CD4-positive, alpha-beta T cell (primary cell): Measurements from ENCODE around the gene CCNJL. TPM values are rescaled to one million over a fixed set of nuclear protein-coding genes. Genes with fewer than 3 reads are reported as not detected.

Experiments
- ATAC-seq: fragments of 200-7000 bp; cut with Tn5 transposase; one replicate; pipeline ENCODE4 v1.10.0; 2022; ENCODE audit warnings: mild to moderate bottlenecking; ENCODE audit not compliant: poor library complexity
- CTCF ChIA-PET: fragments of 350-600 bp; sonication (Branson Sonifier 250); formaldehyde crosslinking; loops from one replicate; lab custom pipeline; 2021; ENCODE audit warnings: antibody characterized with exemption, inconsistent platforms; lab: Charles Lee
- POLR2A ChIA-PET: fragments of 350-600 bp; sonication (Branson Sonifier 250); formaldehyde crosslinking; loops from one replicate; lab custom pipeline; 2021; ENCODE audit warnings: antibody characterized with exemption, inconsistent platforms; lab: Charles Lee
- DNase-seq, 14 experiments: peaks; one replicate each; pipeline ENCODE4 v3.0.0-alpha.2; 2013 to 2020; ENCODE audit warnings: mixed read lengths in 2 of 14
- H3K27ac ChIP-seq, 2 donors: one replicate each; pipeline versions ENCODE4 v1.5.1 to v1.7.0; 2013; ENCODE audit warnings: low read length in 2 of 2, low read depth in 1 of 2, mild to moderate bottlenecking in 1 of 2
- H3K27me3 ChIP-seq, 2 experiments: 1 replicate in 1 of 2; 2 replicates in 1 of 2; pipeline versions ENCODE4 v1.6.1 to v1.7.0; 2013; ENCODE audit warnings: low read length in 2 of 2, control low read depth in 1 of 2, mild to moderate bottlenecking in 1 of 2, moderate library complexity in 1 of 2; ENCODE audit not compliant: insufficient read depth in 2 of 2, control insufficient read depth in 1 of 2
- H3K36me3 ChIP-seq: one replicate; pipeline ENCODE4 v1.6.1; 2013; ENCODE audit warnings: low read length, control low read depth; ENCODE audit not compliant: insufficient read depth
- H3K4me1 ChIP-seq: one replicate; pipeline ENCODE4 v1.6.1; 2013; ENCODE audit warnings: low read length, control low read depth; ENCODE audit not compliant: insufficient read depth
- H3K4me3 ChIP-seq: one replicate; pipeline ENCODE4 v1.5.1; 2013; ENCODE audit warnings: mild to moderate bottlenecking, low read length, moderate library complexity
- H3K9me3 ChIP-seq, 2 experiments: 1 replicate in 1 of 2; 2 replicates in 1 of 2; pipeline versions ENCODE4 v1.6.1 to v1.7.0; 2013; ENCODE audit warnings: low read length in 2 of 2, mild to moderate bottlenecking in 2 of 2, control low read depth in 1 of 2, moderate library complexity in 1 of 2; ENCODE audit not compliant: control insufficient read depth in 1 of 2, insufficient read depth in 1 of 2
- H3K27ac Mint-ChIP-seq: one replicate; pipeline ENCODE4 v1.8.0; 2020; ENCODE audit warnings: mixed read lengths
- H3K27me3 Mint-ChIP-seq: one replicate; pipeline ENCODE4 v1.8.0; 2021; ENCODE audit warnings: mixed read lengths
- H3K36me3 Mint-ChIP-seq: one replicate; pipeline ENCODE4 v1.8.0; 2021; ENCODE audit warnings: low read depth, mixed read lengths
- H3K4me1 Mint-ChIP-seq: one replicate; pipeline ENCODE4 v1.8.0; 2021; ENCODE audit warnings: low read depth, mixed read lengths
- H3K4me3 Mint-ChIP-seq: one replicate; pipeline ENCODE4 v1.8.0; 2020; ENCODE audit warnings: mild to moderate bottlenecking, mixed read lengths
- H3K9me3 Mint-ChIP-seq: one replicate; pipeline ENCODE4 v1.8.0; 2020; ENCODE audit warnings: mixed read lengths
- intact Hi-C, 2 experiments: fragments of 100-400 bp; cut with DNase I in 1 of 2; cut with micrococcal nuclease in 1 of 2; formaldehyde crosslinking; loops; one replicate each; pipeline versions ENCODE4 v1.15.1 to v1.9.0; 2023 to 2025; cut with DNase I, micrococcal nuclease
- total RNA-seq, 174 experiments: library from RNA in 2 of 174; stranded (reverse) in 2 of 174; gene quantifications; one replicate each; pipeline ENCODE4 v1.2.3 and lab custom pipeline; 2021 to 2026
- TF ChIP-seq, protein P1 (sequence below): fragments of 200-600 bp; IDR thresholded peaks from one replicate; pipeline ENCODE4 v1.8.0; 2022; ENCODE audit warnings: antibody characterized with exemption, mild to moderate bottlenecking

CCNJL gene
- total RNA-seq, 2 experiments from 2014 or later = not detected

DNA sequence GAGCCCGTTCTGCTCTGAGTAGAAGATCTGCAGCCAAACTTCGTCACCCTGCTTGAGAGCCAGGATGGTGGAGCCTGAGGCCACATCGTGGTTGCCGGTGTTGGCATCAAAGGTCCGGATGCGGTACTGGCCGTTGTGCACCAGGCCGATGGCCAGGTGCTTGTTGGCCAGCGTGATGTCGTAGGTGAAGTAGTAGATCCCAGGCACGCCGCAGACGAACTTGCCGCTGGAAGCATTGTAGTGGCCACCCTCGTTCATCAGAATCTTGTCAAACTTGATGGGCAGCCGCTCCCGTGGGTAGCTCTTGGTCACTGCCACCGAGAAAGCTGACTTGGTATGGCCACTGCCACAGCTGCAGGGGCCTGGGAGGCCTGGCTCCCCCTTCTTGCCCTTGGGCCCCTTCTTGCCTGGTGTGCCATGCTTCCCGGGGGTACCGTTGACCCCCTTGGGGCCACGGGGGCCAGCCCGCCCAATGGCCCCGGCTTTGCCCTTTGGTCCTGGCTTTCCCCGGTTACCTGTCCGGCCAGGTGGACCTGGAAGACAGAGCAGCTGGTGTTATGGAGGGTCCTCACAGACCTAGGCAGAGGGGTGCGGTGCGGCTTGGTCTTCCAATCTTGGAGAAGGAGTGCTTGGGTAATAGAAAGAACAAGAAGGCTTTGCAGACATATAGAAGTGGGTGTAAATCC lies 37.0 kb upstream of the CCNJL start:
- Histone ChIP-seq H3K9me3 (no peaks in the 10 kb centered on the region), H3K27ac (no peak overlapping the region), H3K4me3 (no peak overlapping the region), H3K27me3 (no peaks in the 10 kb centered on the region), H3K36me3 (no peaks in the 10 kb centered on the region), H3K4me1 (peaks cover 7% of the 10 kb centered on the region)
- H3K36me3 Mint-ChIP-seq = no peaks in the 10 kb centered on the region
- POLR2A ChIA-PET = no interaction called here
- no peaks in the 10 kb centered on the region for H3K27me3 Mint-ChIP-seq
- CTCF ChIA-PET = no interaction called here
- DNase-seq (no peak), ATAC-seq (no peak)
- no peaks in the 10 kb centered on the region for H3K9me3 Mint-ChIP-seq
- TF ChIP-seq, protein P1, sequence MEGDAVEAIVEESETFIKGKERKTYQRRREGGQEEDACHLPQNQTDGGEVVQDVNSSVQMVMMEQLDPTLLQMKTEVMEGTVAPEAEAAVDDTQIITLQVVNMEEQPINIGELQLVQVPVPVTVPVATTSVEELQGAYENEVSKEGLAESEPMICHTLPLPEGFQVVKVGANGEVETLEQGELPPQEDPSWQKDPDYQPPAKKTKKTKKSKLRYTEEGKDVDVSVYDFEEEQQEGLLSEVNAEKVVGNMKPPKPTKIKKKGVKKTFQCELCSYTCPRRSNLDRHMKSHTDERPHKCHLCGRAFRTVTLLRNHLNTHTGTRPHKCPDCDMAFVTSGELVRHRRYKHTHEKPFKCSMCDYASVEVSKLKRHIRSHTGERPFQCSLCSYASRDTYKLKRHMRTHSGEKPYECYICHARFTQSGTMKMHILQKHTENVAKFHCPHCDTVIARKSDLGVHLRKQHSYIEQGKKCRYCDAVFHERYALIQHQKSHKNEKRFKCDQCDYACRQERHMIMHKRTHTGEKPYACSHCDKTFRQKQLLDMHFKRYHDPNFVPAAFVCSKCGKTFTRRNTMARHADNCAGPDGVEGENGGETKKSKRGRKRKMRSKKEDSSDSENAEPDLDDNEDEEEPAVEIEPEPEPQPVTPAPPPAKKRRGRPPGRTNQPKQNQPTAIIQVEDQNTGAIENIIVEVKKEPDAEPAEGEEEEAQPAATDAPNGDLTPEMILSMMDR = no peak
- no peaks in the 10 kb centered on the region for H3K4me1 Mint-ChIP-seq
- intact Hi-C loops = loop anchor here in 1 of 2 experiments (5.0 to 10.0 kb wide), 2 partner anchors 907 to 1065 kb away; no protein-coding TSS in a partner anchor
- H3K4me3 Mint-ChIP-seq = no peak overlapping the region
- no peak overlapping the region for H3K27ac Mint-ChIP-seq

DNA sequence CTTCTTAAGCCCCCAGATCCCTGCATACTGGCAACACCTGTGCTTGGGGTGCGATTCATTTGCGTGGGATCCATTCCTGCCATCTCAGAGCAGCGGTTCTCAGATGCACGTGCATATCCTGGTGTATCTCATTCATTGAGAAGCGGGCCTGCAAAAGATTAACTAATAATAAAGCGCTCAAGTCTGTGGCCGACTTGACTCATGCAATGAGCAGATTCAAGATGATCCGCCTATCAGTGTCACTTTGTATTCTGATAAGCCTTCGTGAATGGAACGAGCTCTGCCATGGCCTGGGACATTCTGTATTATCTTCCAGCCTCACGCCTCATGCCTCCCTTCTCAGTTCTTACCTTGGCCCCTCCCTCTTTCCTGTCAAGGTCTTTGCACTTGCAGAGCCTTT lies 35.7 kb upstream of the CCNJL start:
- Mint-ChIP-seq H3K4me3 (no peak overlapping the region), H3K36me3 (no peaks in the 10 kb centered on the region), H3K27me3 (no peaks in the 10 kb centered on the region), H3K4me1 (no peaks in the 10 kb centered on the region), H3K9me3 (no peaks in the 10 kb centered on the region), H3K27ac (no peak overlapping the region)
- DNase-seq = no peak
- H3K9me3 ChIP-seq = no peaks in the 10 kb centered on the region
- ChIA-PET CTCF (no interaction called here), POLR2A (no interaction called here)
- no peak overlapping the region for H3K27ac ChIP-seq
- H3K27me3 ChIP-seq = no peaks in the 10 kb centered on the region
- no peak overlapping the region for H3K4me3 ChIP-seq
- intact Hi-C loops = loop anchor here in 1 of 2 experiments (5.0 to 10.0 kb wide), 2 partner anchors 906 to 1063 kb away; no protein-coding TSS in a partner anchor
- TF ChIP-seq, protein P1 = no peak
- peaks cover 7% of the 10 kb centered on the region for H3K4me1 ChIP-seq
- H3K36me3 ChIP-seq = no peaks in the 10 kb centered on the region
- no peak for ATAC-seq

DNA sequence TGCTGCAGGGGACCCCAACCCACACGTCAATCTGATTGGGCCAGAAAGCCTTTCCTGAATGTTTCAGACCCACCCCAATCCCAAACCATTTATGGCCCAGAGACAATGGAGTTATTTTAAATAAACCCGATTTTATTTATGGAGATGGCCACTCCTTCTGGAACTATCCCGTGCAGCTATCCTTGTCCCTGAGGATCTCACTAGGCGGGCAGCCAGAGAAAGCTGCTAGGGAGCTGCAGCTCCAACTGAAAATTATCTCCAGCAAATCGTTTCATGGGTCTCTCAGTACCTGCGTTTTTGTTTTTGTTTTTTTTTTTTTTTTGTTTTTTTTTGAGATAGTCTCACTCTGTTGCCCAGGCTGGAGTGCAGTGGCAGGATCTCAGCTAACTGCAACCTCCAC lies 35.1 kb upstream of the CCNJL start:
- POLR2A ChIA-PET = no interaction called here
- H3K27me3 ChIP-seq = no peaks in the 10 kb centered on the region
- CTCF ChIA-PET = no interaction called here
- no peaks in the 10 kb centered on the region for H3K9me3 Mint-ChIP-seq
- DNase-seq (no peak), ATAC-seq (no peak)
- no peak overlapping the region for H3K4me3 Mint-ChIP-seq
- H3K4me1 ChIP-seq = peaks cover 7% of the 10 kb centered on the region
- intact Hi-C loops = loop anchor here in 1 of 2 experiments (5.0 to 10.0 kb wide), 2 partner anchors 905 to 1063 kb away; no protein-coding TSS in a partner anchor
- H3K36me3 Mint-ChIP-seq = no peaks in the 10 kb centered on the region
- H3K9me3 ChIP-seq = no peaks in the 10 kb centered on the region
- H3K27ac Mint-ChIP-seq = no peak overlapping the region
- TF ChIP-seq, protein P1 = no peak
- no peaks in the 10 kb centered on the region for H3K4me1 Mint-ChIP-seq
- no peaks in the 10 kb centered on the region for H3K36me3 ChIP-seq
- no peak overlapping the region for H3K27ac ChIP-seq
- H3K27me3 Mint-ChIP-seq = no peaks in the 10 kb centered on the region
- no peak overlapping the region for H3K4me3 ChIP-seq
